DMS153 treated with DMSO at 0.1 percent for 48 hours (cell line): ENCODE measurements around the gene RNF133.

Experiments used
- DNase-seq: peaks from one replicate; lab custom pipeline; 2025; ENCODE audit not compliant: unreplicated experiment; lab: John Stamatoyannopoulos, UW

Gene RNF133, protein sequence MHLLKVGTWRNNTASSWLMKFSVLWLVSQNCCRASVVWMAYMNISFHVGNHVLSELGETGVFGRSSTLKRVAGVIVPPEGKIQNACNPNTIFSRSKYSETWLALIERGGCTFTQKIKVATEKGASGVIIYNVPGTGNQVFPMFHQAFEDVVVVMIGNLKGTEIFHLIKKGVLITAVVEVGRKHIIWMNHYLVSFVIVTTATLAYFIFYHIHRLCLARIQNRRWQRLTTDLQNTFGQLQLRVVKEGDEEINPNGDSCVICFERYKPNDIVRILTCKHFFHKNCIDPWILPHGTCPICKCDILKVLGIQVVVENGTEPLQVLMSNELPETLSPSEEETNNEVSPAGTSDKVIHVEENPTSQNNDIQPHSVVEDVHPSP

DNA sequence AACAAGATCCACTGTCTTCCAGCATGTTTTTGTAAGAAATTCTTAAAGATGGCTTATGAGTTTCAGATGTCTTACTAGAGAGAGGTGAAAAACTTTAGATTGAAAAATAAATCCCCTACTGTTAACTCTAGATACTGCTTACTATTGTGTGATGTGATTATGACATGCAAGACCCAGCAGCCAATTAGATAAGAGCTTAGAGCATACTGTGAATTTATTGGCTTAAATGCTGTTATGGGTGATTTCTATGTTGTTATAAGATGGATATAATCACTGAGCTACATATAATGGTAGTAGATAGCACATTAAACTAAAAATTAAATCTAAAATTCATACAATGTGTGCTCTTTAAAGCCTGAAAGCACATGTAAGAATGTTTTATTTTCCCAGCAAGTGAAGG, at the start of gene RNF133:
RNF133 (minus strand) TSS at position 101 of the 400 bp plus-strand sequence. CDS start 199 bp downstream, outside the sequence.
- no peak for DNase-seq

- DNase-seq, result no peak
Observed at GRCh38 chr7:122748195-122748594, 49.3 kb upstream of the RNF133 start.

DNA sequence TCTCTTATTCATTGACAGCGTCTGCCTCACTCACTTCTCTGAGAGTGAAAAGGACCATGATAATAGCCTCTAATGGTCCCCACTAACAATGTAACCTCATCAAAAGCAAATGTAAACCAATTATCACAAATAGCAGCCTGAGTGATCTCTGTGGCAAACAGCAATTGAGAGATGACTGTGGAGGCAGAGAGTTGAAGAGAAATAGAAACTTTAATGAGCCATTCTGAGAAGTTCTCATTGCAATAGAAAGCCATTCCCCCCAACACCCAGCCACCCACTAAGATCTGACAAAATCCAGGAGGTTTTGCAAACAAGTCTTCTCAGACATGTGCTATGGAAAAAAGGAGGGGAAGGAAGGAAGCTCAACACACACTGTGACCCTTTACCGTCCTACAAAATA, 48.0 kb upstream of the RNF133 start:
- DNase-seq, result no peak

DNA sequence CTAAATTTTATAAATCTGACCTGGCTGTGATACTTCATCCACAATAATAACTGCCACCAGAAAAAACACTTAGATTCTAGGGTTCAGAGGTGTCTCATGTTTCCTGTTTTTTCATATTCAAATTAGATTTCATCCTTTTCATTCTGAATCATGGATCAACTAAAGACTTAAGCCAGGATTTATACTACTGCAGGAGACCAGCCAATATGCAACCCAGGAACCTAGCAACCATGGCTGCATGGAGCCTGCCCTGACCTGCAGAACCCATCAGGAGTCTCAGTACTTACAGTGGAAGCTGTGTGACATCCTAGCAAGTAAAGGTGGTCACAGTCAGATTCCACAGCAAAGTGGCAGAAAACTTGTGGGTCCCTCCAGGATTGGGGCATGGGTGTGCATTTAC, 44.3 kb upstream of the RNF133 start:
- peak; percentile 55 for DNase-seq

DNA sequence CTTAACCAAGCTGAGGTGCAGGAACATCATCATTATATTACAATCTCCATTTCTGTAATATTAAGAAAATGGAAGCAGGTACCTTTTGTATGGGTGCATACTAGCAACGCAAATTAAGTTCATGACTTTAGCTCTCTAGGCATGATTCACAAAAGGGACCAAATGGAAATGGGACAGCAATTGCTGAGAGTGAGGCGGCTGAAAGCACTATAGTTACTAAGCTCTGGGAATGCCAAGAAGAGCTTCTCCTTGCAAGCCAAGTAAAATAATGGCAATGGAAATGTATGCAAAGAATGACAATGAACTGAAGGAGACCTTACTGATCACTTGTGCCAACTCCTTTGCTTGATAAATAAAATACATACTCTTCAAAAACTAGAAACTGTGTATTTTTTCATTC, 40.0 kb upstream of the RNF133 start:
- DNase-seq, result no peak

- DNase-seq, result no peak
Observed at GRCh38 chr7:122736183-122736582, 37.3 kb upstream of the RNF133 start.

DNA sequence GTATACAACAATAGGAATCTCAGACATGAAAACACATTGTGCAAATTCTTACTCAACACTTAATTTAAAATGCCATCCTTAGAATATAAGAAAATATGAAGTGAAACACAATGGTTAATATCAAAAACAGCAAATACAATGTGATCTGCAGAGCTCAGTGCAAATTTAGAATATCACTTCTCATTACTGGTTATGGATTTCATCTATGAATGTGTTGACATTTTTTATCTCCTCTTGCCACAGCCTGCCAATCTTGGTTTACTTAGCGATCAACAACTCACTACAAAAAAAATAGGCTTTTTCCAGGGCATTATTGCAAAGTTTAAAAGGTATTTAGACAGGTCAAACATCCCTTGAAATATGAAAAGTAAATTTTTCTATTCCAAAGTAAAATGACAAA, 28.8 kb upstream of the RNF133 start:
- DNase-seq, result no peak

DNA sequence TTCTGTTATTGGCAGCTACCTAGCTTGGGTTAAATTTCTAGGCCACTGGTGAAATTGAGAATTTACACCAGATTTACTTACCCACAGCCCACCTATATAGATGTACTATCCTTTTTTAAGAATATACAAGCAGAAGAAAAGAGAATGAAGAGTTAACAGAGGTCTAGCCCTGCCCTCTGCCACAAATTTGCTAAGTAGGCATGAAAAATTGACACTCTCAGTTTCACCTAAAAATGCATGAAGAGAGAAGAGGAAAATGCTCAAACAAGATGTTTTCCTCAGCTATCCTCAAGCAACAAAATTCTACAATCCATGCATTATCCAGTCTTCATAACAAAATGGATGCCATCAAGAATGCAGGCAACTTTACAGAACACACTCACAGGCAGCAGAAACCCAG, 28.4 kb upstream of the RNF133 start:
- DNase-seq, result no peak

DNA sequence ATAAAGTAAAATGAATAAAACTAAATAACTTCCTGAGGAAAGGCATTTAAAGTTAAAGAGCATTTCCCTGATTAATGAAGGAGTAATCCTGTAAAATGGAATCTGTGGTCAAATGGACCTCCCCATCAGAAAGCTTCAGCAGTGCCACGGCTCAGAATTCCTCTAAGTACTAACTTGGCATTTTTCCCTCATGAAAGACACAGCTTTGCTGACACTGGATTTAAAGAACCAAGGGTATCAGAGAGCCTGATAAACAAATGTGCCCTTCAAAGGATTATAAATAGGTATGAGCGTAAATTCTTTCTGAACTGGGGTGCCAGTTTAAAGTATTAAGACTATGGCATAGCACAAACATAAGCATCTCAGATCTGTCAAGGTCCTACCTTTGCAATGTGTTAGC, 28.0 kb upstream of the RNF133 start:
- no peak for DNase-seq

GRCh38 chr7:122724366-122724765, 25.4 kb upstream of the RNF133 start:
- DNase-seq, result no peak

GRCh38 chr7:122719010-122719578, 20.2 kb upstream of the RNF133 start:
- DNase-seq, result no peak

DNA sequence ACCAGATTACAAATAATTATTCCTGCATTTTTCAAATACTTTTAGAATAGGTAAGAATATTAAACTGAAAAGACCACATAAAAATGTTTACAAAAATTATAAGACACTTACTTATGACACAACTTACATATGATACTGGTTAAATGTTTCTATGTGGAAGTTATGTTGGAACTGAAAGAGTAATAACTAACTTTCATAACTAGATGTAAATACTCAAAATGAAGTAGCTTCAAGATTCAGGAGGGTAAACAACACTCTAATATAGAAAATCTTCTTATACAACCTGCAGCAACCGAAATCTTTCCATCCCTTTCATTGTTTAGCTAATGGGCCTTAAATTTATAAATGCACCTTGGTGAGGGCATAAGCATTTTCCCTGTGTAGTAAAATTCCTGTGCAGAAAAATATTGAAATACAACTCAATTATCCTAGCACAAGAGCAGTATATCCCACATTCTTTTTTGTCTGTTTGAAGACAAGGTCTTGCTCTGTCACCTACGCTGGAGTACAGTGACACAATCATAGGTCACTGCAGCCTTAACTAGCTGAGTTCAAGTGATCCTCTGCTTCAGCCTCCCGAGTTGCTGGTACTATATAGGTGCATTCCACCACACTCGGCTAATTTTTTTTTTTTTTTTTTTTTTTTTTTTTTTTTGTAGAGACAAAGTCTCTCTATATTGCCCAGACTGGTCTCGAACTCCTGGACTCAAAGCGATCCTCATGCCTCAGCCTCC, 18.6 kb upstream of the RNF133 start:
- no peak for DNase-seq

DNA sequence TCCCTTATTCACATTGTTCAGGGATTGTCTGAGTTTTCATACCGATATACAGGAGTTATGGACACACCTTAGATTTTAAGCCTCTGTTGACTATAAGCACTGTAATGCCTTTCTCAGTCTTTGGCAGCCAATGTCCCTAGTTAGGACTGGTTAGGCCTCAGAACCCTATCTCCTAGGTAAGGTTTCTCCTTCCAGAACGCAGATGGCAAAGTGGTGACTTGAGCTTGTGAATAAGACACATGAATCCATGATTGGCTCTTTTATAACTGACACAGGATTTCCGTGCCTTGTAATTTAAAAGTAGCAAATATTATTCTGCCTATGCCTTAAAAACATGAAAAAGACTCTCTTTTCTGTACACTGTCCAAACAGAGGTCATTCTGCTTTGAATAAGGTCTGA, 16.3 kb upstream of the RNF133 start:
- DNase-seq, result no peak

DNA sequence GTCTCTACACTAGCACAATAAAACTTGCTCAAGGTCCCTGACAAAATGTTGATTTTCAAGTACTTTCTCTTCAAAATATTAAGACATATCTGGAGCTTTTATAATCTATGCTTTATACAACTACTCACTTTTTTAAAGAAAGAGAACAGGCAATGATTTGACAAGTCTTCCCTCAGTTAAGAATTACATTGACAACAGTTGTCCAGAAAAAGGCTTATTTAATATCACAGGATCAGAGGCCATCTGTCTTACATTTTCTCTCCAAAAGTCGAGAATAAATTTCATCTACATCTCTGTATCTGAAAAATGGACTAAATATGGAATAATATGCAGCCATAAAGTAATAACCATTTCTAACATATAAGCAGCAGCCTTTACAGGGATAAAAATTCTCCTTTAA, 12.0 kb upstream of the RNF133 start:
- no peak for DNase-seq

GRCh38 chr7:122709930-122710646, 11.2 kb upstream of the RNF133 start:
- DNase-seq, result no peak

DNA sequence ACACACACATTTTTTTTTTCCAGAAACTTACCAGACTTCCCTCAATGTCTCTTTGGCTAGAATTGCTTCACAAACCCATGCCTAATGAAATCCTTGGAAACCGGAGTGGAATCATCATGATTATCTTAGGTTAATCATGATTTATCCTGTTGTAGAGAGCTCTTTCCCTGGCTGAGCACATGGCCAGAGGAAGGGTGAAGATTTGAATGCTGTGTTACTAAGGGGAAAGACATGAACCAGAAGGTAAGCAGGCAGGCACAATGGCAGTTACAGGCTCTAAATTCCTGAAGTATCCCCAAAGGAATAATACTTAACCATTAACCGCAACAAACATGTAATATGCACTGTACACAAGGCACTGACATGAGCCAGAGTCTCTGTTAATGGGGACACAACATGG, 7.9 kb upstream of the RNF133 start:
- DNase-seq, result no peak

GRCh38 chr7:122702872-122703510, 4.1 kb upstream of the RNF133 start, which contains the start of gene RNF148:
Gene RNF148, minus strand, starts transcription at chr7:122702922. Its CDS starts 172 bp downstream, at chr7:122702750.
- DNase-seq, result no peak

- no peak for DNase-seq
Observed at GRCh38 chr7:122695816-122696215, 3.1 kb downstream of the RNF133 start.

DNA sequence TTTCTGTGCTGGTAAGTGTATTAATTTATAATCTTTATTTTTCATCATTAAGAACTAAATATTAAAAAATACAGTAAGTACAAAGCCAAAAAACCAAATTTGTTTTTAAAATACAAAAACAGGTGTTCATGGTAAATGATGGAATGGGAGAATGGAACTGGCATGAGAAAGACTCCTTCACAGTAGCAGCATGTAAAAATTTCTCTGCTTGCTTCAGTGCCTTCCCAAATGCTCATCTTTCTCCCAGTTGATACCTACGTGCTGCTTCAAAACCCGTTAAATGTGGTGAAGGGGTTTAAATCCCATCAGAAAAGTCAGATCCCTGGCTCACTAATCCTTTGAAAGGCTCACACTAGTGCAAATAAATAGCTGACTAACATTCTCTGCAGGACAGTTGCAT, 4.2 kb downstream of the RNF133 start:
- no peak for DNase-seq

- no peak for DNase-seq
Observed at GRCh38 chr7:122692769-122693309, 6.1 kb downstream of the RNF133 start.
